ENCODE measurements around the gene TSC22D4. TPM values are rescaled to one million over a fixed set of nuclear protein-coding genes. Genes with fewer than 3 reads are reported as not detected.

The TSC22D4 gene
- total RNA-seq, 2 experiments from 2014 or later = 157 to 159 TPM

GRCh38 chr7:100476903-100477870, 1.8 kb downstream of the TSC22D4 start:
- ATAC-seq (ENCODE audit: low read depth) (no peak), DNase-seq (peak; percentile 75)
- POLR2A ChIA-PET = interaction anchor here (0.5 to 2.1 kb wide), 12 partner anchors 8 to 339 kb away, joined by 3 to 13 read pairs (median 4); partner anchors contain the start of genes AGFG2, FBXO24, LRCH4 and ZCWPW1
- peak overlapping the region; percentile 100 for H3K4me3 Mint-ChIP-seq
- H3K27ac Mint-ChIP-seq = peak overlapping the region; percentile 86
- peaks cover 28% of the 10 kb centered on the region for H3K36me3 Mint-ChIP-seq
- H3K4me1 Mint-ChIP-seq = peaks cover 30% of the 10 kb centered on the region
- H3K27me3 Mint-ChIP-seq = no peaks in the 10 kb centered on the region
- H3K9me3 Mint-ChIP-seq = no peaks in the 10 kb centered on the region

- Mint-ChIP-seq H3K27ac (peak overlapping the region; percentile 86), H3K4me3 (peak overlapping the region; percentile 100), H3K4me1 (peaks cover 30% of the 10 kb centered on the region), H3K36me3 (peaks cover 28% of the 10 kb centered on the region), H3K27me3 (no peaks in the 10 kb centered on the region), H3K9me3 (no peaks in the 10 kb centered on the region)
- ATAC-seq (ENCODE audit: low read depth) (no peak), DNase-seq (no peak)
- POLR2A ChIA-PET = interaction anchor here (0.6 to 1.7 kb wide), 9 partner anchors 9 to 110 kb away, joined by 3 to 7 read pairs (median 3); partner anchors contain the start of genes FBXO24, LRCH4 and ZCWPW1
These were observed 2.8 kb downstream of the TSC22D4 start for GRCh38 chr7:100476101-100476780.

GRCh38 chr7:100475549-100475948, 3.5 kb downstream of the TSC22D4 start:
- H3K4me3 Mint-ChIP-seq = peak overlapping the region; percentile 100
- ATAC-seq (ENCODE audit: low read depth) (no peak), DNase-seq (no peak)
- POLR2A ChIA-PET = interaction anchor here (0.6 to 1.6 kb wide), 6 partner anchors 10 to 84 kb away, joined by 3 to 7 read pairs (median 3); partner anchors contain the start of gene ZCWPW1
- no peaks in the 10 kb centered on the region for H3K9me3 Mint-ChIP-seq
- peaks cover 32% of the 10 kb centered on the region for H3K4me1 Mint-ChIP-seq
- peaks cover 30% of the 10 kb centered on the region for H3K36me3 Mint-ChIP-seq
- no peaks in the 10 kb centered on the region for H3K27me3 Mint-ChIP-seq
- peak overlapping the region; percentile 86 for H3K27ac Mint-ChIP-seq

GRCh38 chr7:100472854-100473499, 6.0 kb downstream of the TSC22D4 start:
- H3K4me1 Mint-ChIP-seq = peaks cover 32% of the 10 kb centered on the region
- DNase-seq (no peak), ATAC-seq (ENCODE audit: low read depth) (no peak)
- no peaks in the 10 kb centered on the region for H3K27me3 Mint-ChIP-seq
- H3K4me3 Mint-ChIP-seq = peak overlapping the region; percentile 19
- H3K36me3 Mint-ChIP-seq = peaks cover 30% of the 10 kb centered on the region
- no peaks in the 10 kb centered on the region for H3K9me3 Mint-ChIP-seq
- POLR2A ChIA-PET = interaction anchor here (1.3 kb wide), 1 partner anchor 87 kb away, joined by 4 read pairs; no protein-coding TSS in a partner anchor
- peak overlapping the region; percentile 65 for H3K27ac Mint-ChIP-seq

GRCh38 chr7:100472121-100472851, 6.7 kb downstream of the TSC22D4 start:
- Mint-ChIP-seq H3K27ac (peak overlapping the region; percentile 34), H3K4me3 (no peak overlapping the region), H3K36me3 (peaks cover 30% of the 10 kb centered on the region), H3K4me1 (peaks cover 32% of the 10 kb centered on the region), H3K9me3 (no peaks in the 10 kb centered on the region), H3K27me3 (no peaks in the 10 kb centered on the region)
- DNase-seq (no peak), ATAC-seq (ENCODE audit: low read depth) (no peak)
- POLR2A ChIA-PET = interaction anchor here (1.3 kb wide), 1 partner anchor 88 kb away, joined by 4 read pairs; no protein-coding TSS in a partner anchor

GRCh38 chr7:100471021-100471420, 8.0 kb downstream of the TSC22D4 start:
- Mint-ChIP-seq H3K36me3 (peaks cover 23% of the 10 kb centered on the region), H3K9me3 (no peaks in the 10 kb centered on the region), H3K27ac (no peak overlapping the region), H3K4me1 (peaks cover 23% of the 10 kb centered on the region), H3K4me3 (no peak overlapping the region), H3K27me3 (no peaks in the 10 kb centered on the region)
- DNase-seq = no peak
- ATAC-seq (ENCODE audit: low read depth) = no peak
- POLR2A ChIA-PET = interaction anchor here (2.2 to 2.4 kb wide), 2 partner anchors 8 to 12 kb away, joined by 7 to 8 read pairs; partner anchors contain the start of gene TSC22D4

- no peak overlapping the region for H3K27ac Mint-ChIP-seq
These were observed 9.6 kb downstream of the TSC22D4 start for GRCh38 chr7:100469227-100470044.

GRCh38 chr7:100467638-100468373, 11.2 kb downstream of the TSC22D4 start:
- ATAC-seq (ENCODE audit: low read depth) = no peak
- Mint-ChIP-seq H3K4me3 (no peak overlapping the region), H3K9me3 (no peaks in the 10 kb centered on the region), H3K36me3 (peaks cover 13% of the 10 kb centered on the region), H3K27me3 (no peaks in the 10 kb centered on the region), H3K27ac (no peak overlapping the region), H3K4me1 (peaks cover 6% of the 10 kb centered on the region)
- POLR2A ChIA-PET = no interaction called here
- DNase-seq = no peak

More at GRCh38 chr7:100469227-100470044, 9.6 kb downstream of the TSC22D4 start:
- H3K4me1 Mint-ChIP-seq = peaks cover 12% of the 10 kb centered on the region
- H3K27me3 Mint-ChIP-seq = no peaks in the 10 kb centered on the region
- no peaks in the 10 kb centered on the region for H3K9me3 Mint-ChIP-seq
- peak; percentile 85 for ATAC-seq (ENCODE audit: low read depth)
- no peak overlapping the region for H3K4me3 Mint-ChIP-seq
- POLR2A ChIA-PET = interaction anchor here (0.6 to 2.4 kb wide), 5 partner anchors 8 to 324 kb away, joined by 3 to 8 read pairs (median 6); partner anchors contain the start of gene TSC22D4
- DNase-seq = peak; percentile 88
- H3K36me3 Mint-ChIP-seq = peaks cover 19% of the 10 kb centered on the region

GRCh38 chr7:100466653-100467605, 12.1 kb downstream of the TSC22D4 start:
- Mint-ChIP-seq H3K9me3 (no peaks in the 10 kb centered on the region), H3K36me3 (peaks cover 13% of the 10 kb centered on the region), H3K27ac (no peak overlapping the region), H3K27me3 (no peaks in the 10 kb centered on the region), H3K4me3 (no peak overlapping the region), H3K4me1 (peaks cover 6% of the 10 kb centered on the region)
- DNase-seq (no peak), ATAC-seq (ENCODE audit: low read depth) (no peak)
- POLR2A ChIA-PET = no interaction called here

- no peak overlapping the region for H3K27ac Mint-ChIP-seq
These were observed 13.2 kb downstream of the TSC22D4 start for GRCh38 chr7:100465702-100466311.

More at GRCh38 chr7:100465702-100466311, 13.2 kb downstream of the TSC22D4 start:
- no peak for ATAC-seq (ENCODE audit: low read depth)
- Mint-ChIP-seq H3K9me3 (no peaks in the 10 kb centered on the region), H3K4me1 (peaks cover 6% of the 10 kb centered on the region), H3K4me3 (no peak overlapping the region), H3K36me3 (peaks cover 13% of the 10 kb centered on the region), H3K27me3 (no peaks in the 10 kb centered on the region)
- no peak for DNase-seq
- POLR2A ChIA-PET = interaction anchor here (0.6 to 0.7 kb wide), 3 partner anchors 10 to 97 kb away, joined by 3 read pairs; no protein-coding TSS in a partner anchor

Data from activated naive CD8-positive, alpha-beta T cell treated with anti-CD3 and anti-CD28 coated beads, Interleukin-2, amount 10 ng/mL, durations not matched to agents 7 days and 5 days (primary cell).